Measurements from ENCODE around the gene BRD1.

The BRD1 gene

GRCh38 chr22:49751966-49752597 lies 75.6 kb downstream of the BRD1 start:
- no peak overlapping the region for H3K4me3 ChIP-seq (ENCODE audit: low read length)
- no peak for TF ChIP-seq ZNF274 (IDR thresholded peaks at IDR 0.05; ENCODE audit: low read depth, low read length)

DNA sequence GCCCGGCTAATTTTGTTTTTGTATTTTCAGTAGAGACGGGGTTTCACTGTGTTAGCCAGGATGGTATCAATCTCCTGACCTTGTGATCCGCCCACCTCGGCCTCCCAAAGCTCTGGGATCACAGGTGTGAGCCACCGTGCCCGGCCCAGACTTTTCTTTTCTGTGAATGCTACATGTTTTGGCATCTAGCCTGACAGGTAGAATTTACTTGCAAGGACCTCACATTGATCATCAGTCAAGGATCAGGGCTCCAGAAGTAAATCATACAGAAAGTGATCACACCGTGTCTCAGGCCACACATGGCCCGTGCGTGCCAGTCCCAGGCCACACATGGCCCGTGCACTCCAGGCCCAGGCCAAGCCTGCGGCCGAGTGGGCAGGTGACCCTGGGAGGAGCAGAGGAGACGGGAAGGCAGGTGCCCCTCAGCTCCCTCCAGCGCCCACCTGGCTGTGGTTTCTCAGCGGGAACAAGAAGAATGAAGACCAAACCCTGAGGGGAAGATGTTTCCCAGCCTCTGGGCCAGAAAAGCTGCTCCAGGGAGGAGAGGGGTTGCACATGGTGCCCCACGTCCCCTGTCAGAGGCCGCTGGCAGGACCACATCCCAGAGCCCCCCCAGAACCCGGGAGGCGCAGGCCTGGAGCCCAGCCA lies 76.2 kb downstream of the BRD1 start:
- H3K4me3 ChIP-seq (ENCODE audit: low read length), result no peak overlapping the region
- no peak for TF ChIP-seq ZNF274 (IDR thresholded peaks at IDR 0.05; ENCODE audit: low read depth, low read length)

- no peak for TF ChIP-seq ZNF274 (IDR thresholded peaks at IDR 0.05; ENCODE audit: low read depth, low read length)
- no peak overlapping the region for H3K4me3 ChIP-seq (ENCODE audit: low read length)
Measured at GRCh38 chr22:49749885-49750510, 77.7 kb downstream of the BRD1 start.

DNA sequence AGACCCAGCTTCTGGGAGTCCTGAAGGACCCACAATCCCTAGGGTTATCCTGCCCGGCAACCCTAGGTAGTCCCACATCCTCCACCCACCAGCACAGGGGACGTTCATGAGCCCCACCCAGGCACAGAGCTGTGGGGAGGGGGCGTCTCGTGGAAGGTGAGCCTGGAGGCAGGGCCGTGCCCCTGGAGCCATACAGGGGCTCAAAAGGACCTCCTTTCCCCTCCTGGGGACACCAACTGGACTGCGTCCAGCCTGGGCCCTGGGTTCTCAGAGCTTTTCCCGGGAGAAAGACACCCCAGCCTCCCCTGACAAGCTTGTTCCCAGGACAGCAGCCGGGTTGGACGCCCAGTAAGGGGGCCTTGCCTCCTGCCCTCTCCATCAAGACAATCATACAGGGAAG lies 78.4 kb downstream of the BRD1 start:
- H3K4me3 ChIP-seq (ENCODE audit: low read length), result no peak overlapping the region
- TF ChIP-seq ZNF274 (IDR thresholded peaks at IDR 0.05; ENCODE audit: low read depth, low read length), result no peak

GRCh38 chr22:49748514-49748913 lies 79.2 kb downstream of the BRD1 start:
- H3K4me3 ChIP-seq (ENCODE audit: low read length), result no peak overlapping the region
- no peak for TF ChIP-seq ZNF274 (IDR thresholded peaks at IDR 0.05; ENCODE audit: low read depth, low read length)

DNA sequence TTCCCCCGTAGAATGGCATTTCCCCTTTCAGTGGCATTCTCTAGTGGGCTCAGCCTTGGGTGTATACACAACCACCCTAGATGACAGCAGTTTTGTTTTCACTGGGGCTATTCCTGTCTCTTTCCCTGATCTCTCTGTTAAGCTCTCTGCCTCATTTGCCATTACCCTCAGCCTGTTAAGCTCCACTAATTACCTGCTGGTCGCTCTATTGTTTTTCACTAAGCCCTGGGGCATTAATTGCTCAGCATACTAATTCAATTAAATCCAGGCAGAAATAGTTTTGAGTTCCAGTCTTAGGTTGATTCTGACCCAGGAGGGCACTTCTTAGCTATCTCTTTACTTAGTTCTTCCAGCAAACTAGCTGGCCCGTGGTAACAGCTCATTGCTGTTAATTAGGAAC lies 80.0 kb downstream of the BRD1 start:
- H3K4me3 ChIP-seq (ENCODE audit: low read length), result no peak overlapping the region
- TF ChIP-seq ZNF274 (IDR thresholded peaks at IDR 0.05; ENCODE audit: low read depth, low read length), result no peak

DNA sequence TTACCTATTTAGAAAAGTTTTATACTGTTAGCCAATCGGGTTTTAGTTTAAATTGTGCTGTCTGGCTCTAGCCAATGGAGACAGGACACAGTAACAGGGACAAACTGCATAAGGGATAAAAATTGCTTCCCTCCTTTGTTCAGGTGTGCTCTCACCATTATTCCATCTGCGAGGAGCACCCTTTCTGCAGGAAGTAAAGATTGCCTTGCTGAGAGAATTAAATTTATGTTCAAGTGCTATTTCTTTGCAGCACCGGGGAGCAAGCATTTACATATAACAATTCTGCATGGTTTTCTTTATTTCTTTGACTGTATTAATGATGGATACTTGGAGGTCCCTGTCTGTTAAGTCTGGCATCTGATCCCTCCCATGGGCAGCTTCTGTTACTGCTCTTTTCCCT lies 80.5 kb downstream of the BRD1 start:
- no peak for TF ChIP-seq ZNF274 (IDR thresholded peaks at IDR 0.05; ENCODE audit: low read depth, low read length)

GRCh38 chr22:49746065-49746464 lies 81.6 kb downstream of the BRD1 start:
- no peak for TF ChIP-seq ZNF274 (IDR thresholded peaks at IDR 0.05; ENCODE audit: low read depth, low read length)
- H3K4me3 ChIP-seq (ENCODE audit: low read length), result no peak overlapping the region

More for the DNA sequence above, 80.5 kb downstream of the BRD1 start:
- H3K4me3 ChIP-seq (ENCODE audit: low read length), result no peak overlapping the region

- no peak overlapping the region for H3K4me3 ChIP-seq (ENCODE audit: low read length)
- no peak for TF ChIP-seq ZNF274 (IDR thresholded peaks at IDR 0.05; ENCODE audit: low read depth, low read length)
Measured at GRCh38 chr22:49740242-49740641, 87.4 kb downstream of the BRD1 start.

DNA sequence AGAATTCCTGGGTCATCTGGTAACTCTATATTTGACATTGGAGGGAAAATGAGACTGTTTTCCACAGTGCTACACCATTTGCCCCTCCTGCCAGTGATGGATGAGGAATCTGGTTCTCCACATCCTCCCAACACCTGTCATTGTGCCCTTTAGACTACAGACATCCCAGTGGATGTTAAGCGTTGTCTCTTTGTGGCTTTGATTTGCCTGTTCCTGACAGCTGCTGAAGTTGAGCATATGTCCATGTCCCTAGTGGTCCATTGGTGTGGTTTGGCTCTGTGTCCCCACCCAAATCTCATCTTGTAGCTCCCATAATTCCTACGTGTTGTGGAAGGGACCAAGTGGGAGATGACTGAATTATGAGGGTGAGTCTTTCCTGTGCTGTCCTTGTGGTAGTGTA lies 88.5 kb downstream of the BRD1 start:
- H3K4me3 ChIP-seq (ENCODE audit: low read length), result no peak overlapping the region
- TF ChIP-seq ZNF274 (IDR thresholded peaks at IDR 0.05; ENCODE audit: low read depth, low read length), result no peak

- H3K4me3 ChIP-seq (ENCODE audit: low read length), result no peak overlapping the region
- no peak for TF ChIP-seq ZNF274 (IDR thresholded peaks at IDR 0.05; ENCODE audit: low read depth, low read length)
Measured at GRCh38 chr22:49738566-49738965, 89.1 kb downstream of the BRD1 start.

- no peak for TF ChIP-seq ZNF274 (IDR thresholded peaks at IDR 0.05; ENCODE audit: low read depth, low read length)
Measured at GRCh38 chr22:49738006-49738405, 89.7 kb downstream of the BRD1 start.

GRCh38 chr22:49737101-49737551 lies 90.5 kb downstream of the BRD1 start:
- TF ChIP-seq ZNF274 (IDR thresholded peaks at IDR 0.05; ENCODE audit: low read depth, low read length), result no peak
- H3K4me3 ChIP-seq (ENCODE audit: low read length), result no peak overlapping the region

More at GRCh38 chr22:49738006-49738405, 89.7 kb downstream of the BRD1 start:
- no peak overlapping the region for H3K4me3 ChIP-seq (ENCODE audit: low read length)

DNA sequence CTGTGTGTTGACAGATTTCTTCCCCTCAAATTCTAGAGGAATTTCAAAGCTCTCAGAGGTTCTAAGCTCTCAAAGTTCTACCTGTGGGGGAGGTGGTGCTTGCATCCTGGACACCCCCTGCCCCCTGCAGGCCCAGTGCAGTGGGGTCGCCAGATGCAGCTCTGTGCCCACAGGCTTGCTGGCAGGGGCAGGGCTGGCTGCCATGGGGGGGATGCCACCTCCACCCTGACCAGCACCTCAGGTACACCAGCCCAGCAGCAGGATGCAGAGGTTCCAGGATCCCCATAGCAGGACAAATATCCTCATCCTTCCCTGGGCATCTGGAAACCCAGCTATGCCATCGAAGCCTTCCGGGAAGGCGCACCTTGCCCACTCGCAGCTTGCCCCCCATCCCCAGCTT lies 91.1 kb downstream of the BRD1 start:
- H3K4me3 ChIP-seq (ENCODE audit: low read length), result no peak overlapping the region
- no peak for TF ChIP-seq ZNF274 (IDR thresholded peaks at IDR 0.05; ENCODE audit: low read depth, low read length)

GRCh38 chr22:49735901-49736421 lies 91.7 kb downstream of the BRD1 start:
- H3K4me3 ChIP-seq (ENCODE audit: low read length), result no peak overlapping the region
- no peak for TF ChIP-seq ZNF274 (IDR thresholded peaks at IDR 0.05; ENCODE audit: low read depth, low read length)

Measured in GM08714 (cell line).